WI38 (cell line): ENCODE results near the gene MEF2C.

Experiments used
- H3K4me3 ChIP-seq: 2 replicates; pipeline ENCODE4 v1.5.1; 2011; ENCODE audit warnings: low read depth, mild to moderate bottlenecking, control low read depth, low read length
- CTCF ChIP-seq: IDR thresholded peaks from 2 replicates; pipeline ENCODE4 v1.5.1; 2012; ENCODE audit warnings: low read depth, mild to moderate bottlenecking, control low read depth, low read length

Gene MEF2C

GRCh38 chr5:88702332-88702731 lies 180.7 kb downstream of the MEF2C start:
- no peak for TF ChIP-seq CTCF
- no peak overlapping the region for H3K4me3 ChIP-seq

GRCh38 chr5:88700121-88700520 lies 182.9 kb downstream of the MEF2C start:
- TF ChIP-seq CTCF, result no peak
- no peak overlapping the region for H3K4me3 ChIP-seq

- no peak overlapping the region for H3K4me3 ChIP-seq
- TF ChIP-seq CTCF, result no peak
These were observed 184.7 kb downstream of the MEF2C start for GRCh38 chr5:88698290-88698689.

GRCh38 chr5:88696466-88696865 lies 186.5 kb downstream of the MEF2C start:
- TF ChIP-seq CTCF, result no peak
- H3K4me3 ChIP-seq, result no peak overlapping the region

GRCh38 chr5:88695931-88696330 lies 187.1 kb downstream of the MEF2C start:
- TF ChIP-seq CTCF, result no peak

GRCh38 chr5:88695232-88695631 lies 187.8 kb downstream of the MEF2C start:
- no peak for TF ChIP-seq CTCF

More at GRCh38 chr5:88695931-88696330, 187.1 kb downstream of the MEF2C start:
- H3K4me3 ChIP-seq, result no peak overlapping the region

GRCh38 chr5:88694023-88694679 lies 188.8 kb downstream of the MEF2C start:
- TF ChIP-seq CTCF, result no peak
- H3K4me3 ChIP-seq, result no peak overlapping the region

More at GRCh38 chr5:88695232-88695631, 187.8 kb downstream of the MEF2C start:
- H3K4me3 ChIP-seq, result no peak overlapping the region
